ENCODE results near the gene SRSF9. TPM values are rescaled to one million over a fixed set of nuclear protein-coding genes. Genes with fewer than 3 reads are reported as not detected.

Gene SRSF9
- polyA plus RNA-seq, 1 donor from 2014 or later = 289 TPM

DNA sequence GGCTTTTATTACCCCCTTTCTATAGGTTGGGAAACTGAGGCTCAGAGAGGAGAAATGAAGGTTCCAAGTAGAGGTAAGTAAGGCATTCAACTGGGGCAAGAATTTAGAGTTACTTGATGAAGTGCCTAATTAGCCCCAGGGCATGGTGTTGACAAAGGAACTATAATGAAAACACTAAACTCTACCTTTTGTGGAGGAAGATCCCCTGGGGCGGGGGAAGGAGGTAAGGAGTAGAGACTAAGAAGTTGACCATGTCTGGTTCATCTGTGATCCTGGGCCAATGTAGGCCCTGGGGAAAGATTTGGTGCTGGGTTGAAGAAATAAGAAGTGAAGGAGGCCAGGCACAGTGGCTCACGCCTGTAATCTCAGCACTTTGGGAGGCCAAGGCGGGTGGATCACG lies 47.8 kb downstream of the SRSF9 start:
- Histone ChIP-seq H3K4me3 (ENCODE audit: low read length) (no peak overlapping the region), H3F3A (ENCODE audit: insufficient read depth, low read length, poor library complexity, severe bottlenecking) (no peaks in the 10 kb centered on the region), H3K27ac (ENCODE audit: low read length) (no peak overlapping the region), H3K36me3 (ENCODE audit: insufficient read depth, low read length) (no peaks in the 10 kb centered on the region), H4K20me1 (ENCODE audit: insufficient read depth) (no peaks in the 10 kb centered on the region), H3K9me3 (ENCODE audit: low read length) (no peaks in the 10 kb centered on the region), H3K9me2 (ENCODE audit: insufficient read depth, low read length) (no peaks in the 10 kb centered on the region), H3K4me2 (ENCODE audit: low read length) (no peak overlapping the region), H2AFZ (ENCODE audit: low read depth, low read length) (no peak overlapping the region), H3K79me2 (replicated peaks; ENCODE audit: insufficient read depth, low read length) (no peaks in the 10 kb centered on the region), H3K9ac (ENCODE audit: low read length) (no peak overlapping the region), H3K27me3 (ENCODE audit: insufficient read depth, low read depth, low read length) (no peaks in the 10 kb centered on the region)
- TF ChIP-seq MXI1 (conservative IDR thresholded peaks at IDR 0.05; ENCODE audit: poor library complexity, severe bottlenecking) (no peak), SMC3 (conservative IDR thresholded peaks at IDR 0.05; ENCODE audit: poor library complexity) (no peak)
- TF ChIP-seq, protein P1, sequence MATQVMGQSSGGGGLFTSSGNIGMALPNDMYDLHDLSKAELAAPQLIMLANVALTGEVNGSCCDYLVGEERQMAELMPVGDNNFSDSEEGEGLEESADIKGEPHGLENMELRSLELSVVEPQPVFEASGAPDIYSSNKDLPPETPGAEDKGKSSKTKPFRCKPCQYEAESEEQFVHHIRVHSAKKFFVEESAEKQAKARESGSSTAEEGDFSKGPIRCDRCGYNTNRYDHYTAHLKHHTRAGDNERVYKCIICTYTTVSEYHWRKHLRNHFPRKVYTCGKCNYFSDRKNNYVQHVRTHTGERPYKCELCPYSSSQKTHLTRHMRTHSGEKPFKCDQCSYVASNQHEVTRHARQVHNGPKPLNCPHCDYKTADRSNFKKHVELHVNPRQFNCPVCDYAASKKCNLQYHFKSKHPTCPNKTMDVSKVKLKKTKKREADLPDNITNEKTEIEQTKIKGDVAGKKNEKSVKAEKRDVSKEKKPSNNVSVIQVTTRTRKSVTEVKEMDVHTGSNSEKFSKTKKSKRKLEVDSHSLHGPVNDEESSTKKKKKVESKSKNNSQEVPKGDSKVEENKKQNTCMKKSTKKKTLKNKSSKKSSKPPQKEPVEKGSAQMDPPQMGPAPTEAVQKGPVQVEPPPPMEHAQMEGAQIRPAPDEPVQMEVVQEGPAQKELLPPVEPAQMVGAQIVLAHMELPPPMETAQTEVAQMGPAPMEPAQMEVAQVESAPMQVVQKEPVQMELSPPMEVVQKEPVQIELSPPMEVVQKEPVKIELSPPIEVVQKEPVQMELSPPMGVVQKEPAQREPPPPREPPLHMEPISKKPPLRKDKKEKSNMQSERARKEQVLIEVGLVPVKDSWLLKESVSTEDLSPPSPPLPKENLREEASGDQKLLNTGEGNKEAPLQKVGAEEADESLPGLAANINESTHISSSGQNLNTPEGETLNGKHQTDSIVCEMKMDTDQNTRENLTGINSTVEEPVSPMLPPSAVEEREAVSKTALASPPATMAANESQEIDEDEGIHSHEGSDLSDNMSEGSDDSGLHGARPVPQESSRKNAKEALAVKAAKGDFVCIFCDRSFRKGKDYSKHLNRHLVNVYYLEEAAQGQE (IDR thresholded peaks at IDR 0.05; ENCODE audit: borderline replicate concordance) = no peak

DNA sequence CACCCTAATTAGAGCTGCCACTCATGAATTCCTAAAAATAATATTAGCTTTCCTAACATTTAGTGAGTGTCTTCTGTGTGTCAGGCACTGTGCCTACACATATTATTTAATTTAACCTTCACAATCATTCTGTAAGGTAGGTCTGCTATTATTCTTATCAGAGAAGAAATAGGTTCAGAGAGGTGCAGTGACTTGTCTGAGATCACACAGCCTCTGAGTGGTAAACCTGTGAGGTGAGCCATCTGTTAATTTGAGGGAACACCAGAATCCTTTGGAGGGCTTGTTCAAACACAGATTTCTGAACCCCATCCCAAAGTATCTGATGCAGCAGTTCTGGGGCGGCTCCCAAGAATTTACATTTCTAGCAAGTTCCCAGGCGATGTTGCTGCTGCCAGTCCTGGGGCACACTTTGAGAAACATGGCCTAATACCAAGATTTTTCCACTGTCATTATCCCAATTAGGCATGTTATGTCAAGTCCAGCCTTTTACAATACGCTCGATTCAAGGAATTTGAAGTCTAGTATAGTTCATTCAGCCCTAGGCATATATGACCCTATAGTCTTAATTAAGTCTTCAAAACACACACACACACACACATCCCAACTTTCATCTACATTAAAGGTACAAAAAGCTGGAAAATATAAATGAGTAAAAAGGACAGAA lies 51.5 kb downstream of the SRSF9 start:
- Histone ChIP-seq H3F3A (ENCODE audit: insufficient read depth, low read length, poor library complexity, severe bottlenecking) (no peaks in the 10 kb centered on the region), H3K9me3 (ENCODE audit: low read length) (no peaks in the 10 kb centered on the region), H3K4me3 (ENCODE audit: low read length) (no peak overlapping the region), H2AFZ (ENCODE audit: low read depth, low read length) (no peak overlapping the region), H3K27ac (ENCODE audit: low read length) (no peak overlapping the region), H3K36me3 (ENCODE audit: insufficient read depth, low read length) (no peaks in the 10 kb centered on the region), H3K4me2 (ENCODE audit: low read length) (no peak overlapping the region), H3K9ac (ENCODE audit: low read length) (no peak overlapping the region), H3K79me2 (replicated peaks; ENCODE audit: insufficient read depth, low read length) (no peaks in the 10 kb centered on the region), H3K9me2 (ENCODE audit: insufficient read depth, low read length) (no peaks in the 10 kb centered on the region), H4K20me1 (ENCODE audit: insufficient read depth) (no peaks in the 10 kb centered on the region), H3K27me3 (ENCODE audit: insufficient read depth, low read depth, low read length) (no peaks in the 10 kb centered on the region)
- no peak for TF ChIP-seq RAD21 (conservative IDR thresholded peaks at IDR 0.05)
- TF ChIP-seq, protein P2, sequence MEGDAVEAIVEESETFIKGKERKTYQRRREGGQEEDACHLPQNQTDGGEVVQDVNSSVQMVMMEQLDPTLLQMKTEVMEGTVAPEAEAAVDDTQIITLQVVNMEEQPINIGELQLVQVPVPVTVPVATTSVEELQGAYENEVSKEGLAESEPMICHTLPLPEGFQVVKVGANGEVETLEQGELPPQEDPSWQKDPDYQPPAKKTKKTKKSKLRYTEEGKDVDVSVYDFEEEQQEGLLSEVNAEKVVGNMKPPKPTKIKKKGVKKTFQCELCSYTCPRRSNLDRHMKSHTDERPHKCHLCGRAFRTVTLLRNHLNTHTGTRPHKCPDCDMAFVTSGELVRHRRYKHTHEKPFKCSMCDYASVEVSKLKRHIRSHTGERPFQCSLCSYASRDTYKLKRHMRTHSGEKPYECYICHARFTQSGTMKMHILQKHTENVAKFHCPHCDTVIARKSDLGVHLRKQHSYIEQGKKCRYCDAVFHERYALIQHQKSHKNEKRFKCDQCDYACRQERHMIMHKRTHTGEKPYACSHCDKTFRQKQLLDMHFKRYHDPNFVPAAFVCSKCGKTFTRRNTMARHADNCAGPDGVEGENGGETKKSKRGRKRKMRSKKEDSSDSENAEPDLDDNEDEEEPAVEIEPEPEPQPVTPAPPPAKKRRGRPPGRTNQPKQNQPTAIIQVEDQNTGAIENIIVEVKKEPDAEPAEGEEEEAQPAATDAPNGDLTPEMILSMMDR (IDR thresholded peaks at IDR 0.05; ENCODE audit: poor library complexity, severe bottlenecking) = no peak
- TF ChIP-seq MXI1 (conservative IDR thresholded peaks at IDR 0.05; ENCODE audit: poor library complexity, severe bottlenecking) = no peak

- Histone ChIP-seq H3K36me3 (ENCODE audit: insufficient read depth, low read length) (no peaks in the 10 kb centered on the region), H3K4me2 (ENCODE audit: low read length) (no peak overlapping the region), H3K27me3 (ENCODE audit: insufficient read depth, low read depth, low read length) (no peaks in the 10 kb centered on the region), H3K27ac (ENCODE audit: low read length) (no peak overlapping the region), H3K4me3 (ENCODE audit: low read length) (no peak overlapping the region), H3K79me2 (replicated peaks; ENCODE audit: insufficient read depth, low read length) (no peaks in the 10 kb centered on the region), H3K9ac (ENCODE audit: low read length) (no peak overlapping the region), H2AFZ (ENCODE audit: low read depth, low read length) (no peak overlapping the region), H4K20me1 (ENCODE audit: insufficient read depth) (no peaks in the 10 kb centered on the region), H3K9me2 (ENCODE audit: insufficient read depth, low read length) (no peaks in the 10 kb centered on the region), H3F3A (ENCODE audit: insufficient read depth, low read length, poor library complexity, severe bottlenecking) (no peaks in the 10 kb centered on the region), H3K9me3 (ENCODE audit: low read length) (no peaks in the 10 kb centered on the region)
- TF ChIP-seq RAD21 (conservative IDR thresholded peaks at IDR 0.05) = no peak
- no peak for TF ChIP-seq POLR2AphosphoS5 (IDR thresholded peaks at IDR 0.05)
Observed at GRCh38 chr12:120416490-120417216, 52.9 kb downstream of the SRSF9 start.
